Measurements from ENCODE around the gene CADM1. TPM values are rescaled to one million over a fixed set of nuclear protein-coding genes. Genes with fewer than 3 reads are reported as not detected.

CADM1 gene
- total RNA-seq, 1 donor from 2014 or later, result not detected

- Mint-ChIP-seq H3K4me3 (no peak overlapping the region), H3K36me3 (ENCODE audit: low read depth) (no peaks in the 10 kb centered on the region), H3K9me3 (peaks cover under 1% of the 10 kb centered on the region), H3K4me1 (ENCODE audit: low read depth) (no peaks in the 10 kb centered on the region), H3K27me3 (ENCODE audit: insufficient read depth) (peaks cover 10% of the 10 kb centered on the region), H3K27ac (no peak overlapping the region)
- no peak for DNase-seq (ENCODE audit: low spot score)
- intact Hi-C loops (cut with micrococcal nuclease), result no loop called here
Measured at GRCh38 chr11:115141231-115142114, 362.7 kb downstream of the CADM1 start.

GRCh38 chr11:115135936-115136335 lies 368.3 kb downstream of the CADM1 start:
- intact Hi-C loops (cut with micrococcal nuclease), result no loop called here
- no peak for DNase-seq (ENCODE audit: low spot score)
- peaks cover 9% of the 10 kb centered on the region for H3K27me3 Mint-ChIP-seq (ENCODE audit: insufficient read depth)
- no peaks in the 10 kb centered on the region for H3K4me1 Mint-ChIP-seq (ENCODE audit: low read depth)
- no peak overlapping the region for H3K27ac Mint-ChIP-seq
- H3K4me3 Mint-ChIP-seq, result no peak overlapping the region
- no peaks in the 10 kb centered on the region for H3K9me3 Mint-ChIP-seq
- H3K36me3 Mint-ChIP-seq (ENCODE audit: low read depth), result no peaks in the 10 kb centered on the region

GRCh38 chr11:115134926-115135325 lies 369.3 kb downstream of the CADM1 start:
- Mint-ChIP-seq H3K4me3 (no peak overlapping the region), H3K9me3 (no peaks in the 10 kb centered on the region), H3K4me1 (ENCODE audit: low read depth) (no peaks in the 10 kb centered on the region), H3K27me3 (ENCODE audit: insufficient read depth) (peaks cover 4% of the 10 kb centered on the region), H3K36me3 (ENCODE audit: low read depth) (no peaks in the 10 kb centered on the region), H3K27ac (no peak overlapping the region)
- intact Hi-C loops (cut with micrococcal nuclease), result no loop called here
- no peak for DNase-seq (ENCODE audit: low spot score)

GRCh38 chr11:115133475-115134209 lies 370.6 kb downstream of the CADM1 start:
- H3K27me3 Mint-ChIP-seq (ENCODE audit: insufficient read depth), result peaks cover 4% of the 10 kb centered on the region
- no peaks in the 10 kb centered on the region for H3K4me1 Mint-ChIP-seq (ENCODE audit: low read depth)
- no peak for DNase-seq (ENCODE audit: low spot score)
- intact Hi-C loops (cut with micrococcal nuclease), result no loop called here
- no peaks in the 10 kb centered on the region for H3K36me3 Mint-ChIP-seq (ENCODE audit: low read depth)
- H3K27ac Mint-ChIP-seq, result no peak overlapping the region
- no peak overlapping the region for H3K4me3 Mint-ChIP-seq
- H3K9me3 Mint-ChIP-seq, result no peaks in the 10 kb centered on the region

GRCh38 chr11:115132436-115133228 lies 371.6 kb downstream of the CADM1 start:
- H3K4me1 Mint-ChIP-seq (ENCODE audit: low read depth), result no peaks in the 10 kb centered on the region
- DNase-seq (ENCODE audit: low spot score), result no peak
- no peak overlapping the region for H3K27ac Mint-ChIP-seq
- H3K36me3 Mint-ChIP-seq (ENCODE audit: low read depth), result no peaks in the 10 kb centered on the region
- H3K9me3 Mint-ChIP-seq, result no peaks in the 10 kb centered on the region
- intact Hi-C loops (cut with micrococcal nuclease), result no loop called here
- H3K4me3 Mint-ChIP-seq, result no peak overlapping the region
- H3K27me3 Mint-ChIP-seq (ENCODE audit: insufficient read depth), result peaks cover 4% of the 10 kb centered on the region

GRCh38 chr11:115129473-115130289 lies 374.5 kb downstream of the CADM1 start:
- Mint-ChIP-seq H3K36me3 (ENCODE audit: low read depth) (no peaks in the 10 kb centered on the region), H3K27ac (no peak overlapping the region), H3K4me1 (ENCODE audit: low read depth) (no peaks in the 10 kb centered on the region), H3K27me3 (ENCODE audit: insufficient read depth) (peaks cover 6% of the 10 kb centered on the region), H3K4me3 (no peak overlapping the region), H3K9me3 (no peaks in the 10 kb centered on the region)
- intact Hi-C loops (cut with micrococcal nuclease), result no loop called here
- DNase-seq (ENCODE audit: low spot score), result no peak

GRCh38 chr11:115128226-115128625 lies 376.0 kb downstream of the CADM1 start:
- Mint-ChIP-seq H3K4me3 (no peak overlapping the region), H3K4me1 (ENCODE audit: low read depth) (no peaks in the 10 kb centered on the region), H3K27me3 (ENCODE audit: insufficient read depth) (peaks cover 6% of the 10 kb centered on the region), H3K9me3 (no peaks in the 10 kb centered on the region), H3K36me3 (ENCODE audit: low read depth) (no peaks in the 10 kb centered on the region), H3K27ac (no peak overlapping the region)
- DNase-seq (ENCODE audit: low spot score), result no peak
- intact Hi-C loops (cut with micrococcal nuclease), result no loop called here

GRCh38 chr11:115127790-115128189 lies 376.4 kb downstream of the CADM1 start:
- intact Hi-C loops (cut with micrococcal nuclease), result no loop called here
- no peak for DNase-seq (ENCODE audit: low spot score)
- no peak overlapping the region for H3K4me3 Mint-ChIP-seq
- H3K27me3 Mint-ChIP-seq (ENCODE audit: insufficient read depth), result peaks cover 6% of the 10 kb centered on the region
- no peaks in the 10 kb centered on the region for H3K36me3 Mint-ChIP-seq (ENCODE audit: low read depth)
- H3K27ac Mint-ChIP-seq, result no peak overlapping the region
- H3K4me1 Mint-ChIP-seq (ENCODE audit: low read depth), result no peaks in the 10 kb centered on the region
- no peaks in the 10 kb centered on the region for H3K9me3 Mint-ChIP-seq

- H3K4me1 Mint-ChIP-seq (ENCODE audit: low read depth), result no peaks in the 10 kb centered on the region
- peaks cover 3% of the 10 kb centered on the region for H3K27me3 Mint-ChIP-seq (ENCODE audit: insufficient read depth)
- H3K4me3 Mint-ChIP-seq, result no peak overlapping the region
- H3K27ac Mint-ChIP-seq, result no peak overlapping the region
- H3K9me3 Mint-ChIP-seq, result no peaks in the 10 kb centered on the region
- DNase-seq (ENCODE audit: low spot score), result no peak
- H3K36me3 Mint-ChIP-seq (ENCODE audit: low read depth), result no peaks in the 10 kb centered on the region
- intact Hi-C loops (cut with micrococcal nuclease), result no loop called here
Measured at GRCh38 chr11:115126515-115127208, 377.6 kb downstream of the CADM1 start.

GRCh38 chr11:115126092-115126491 lies 378.1 kb downstream of the CADM1 start:
- no peak overlapping the region for H3K27ac Mint-ChIP-seq
- H3K4me3 Mint-ChIP-seq, result no peak overlapping the region
- intact Hi-C loops (cut with micrococcal nuclease), result no loop called here
- peaks cover 3% of the 10 kb centered on the region for H3K27me3 Mint-ChIP-seq (ENCODE audit: insufficient read depth)
- no peaks in the 10 kb centered on the region for H3K36me3 Mint-ChIP-seq (ENCODE audit: low read depth)
- H3K9me3 Mint-ChIP-seq, result no peaks in the 10 kb centered on the region
- no peak for DNase-seq (ENCODE audit: low spot score)
- H3K4me1 Mint-ChIP-seq (ENCODE audit: low read depth), result no peaks in the 10 kb centered on the region

- Mint-ChIP-seq H3K9me3 (no peaks in the 10 kb centered on the region), H3K36me3 (ENCODE audit: low read depth) (no peaks in the 10 kb centered on the region), H3K4me3 (no peak overlapping the region), H3K27ac (no peak overlapping the region), H3K4me1 (ENCODE audit: low read depth) (no peaks in the 10 kb centered on the region), H3K27me3 (ENCODE audit: insufficient read depth) (peaks cover 3% of the 10 kb centered on the region)
- intact Hi-C loops (cut with micrococcal nuclease), result no loop called here
- no peak for DNase-seq (ENCODE audit: low spot score)
Measured at GRCh38 chr11:115124786-115125185, 379.4 kb downstream of the CADM1 start.

GRCh38 chr11:115123641-115124040 lies 380.6 kb downstream of the CADM1 start:
- no peak overlapping the region for H3K27ac Mint-ChIP-seq
- DNase-seq (ENCODE audit: low spot score), result no peak
- H3K4me1 Mint-ChIP-seq (ENCODE audit: low read depth), result no peaks in the 10 kb centered on the region
- H3K9me3 Mint-ChIP-seq, result no peaks in the 10 kb centered on the region
- H3K27me3 Mint-ChIP-seq (ENCODE audit: insufficient read depth), result peaks cover 3% of the 10 kb centered on the region
- H3K4me3 Mint-ChIP-seq, result no peak overlapping the region
- intact Hi-C loops (cut with micrococcal nuclease), result no loop called here
- no peaks in the 10 kb centered on the region for H3K36me3 Mint-ChIP-seq (ENCODE audit: low read depth)
